Measurements from ENCODE around the gene MSH6.
A peak's percentile ranks its signal among the peaks of the same experiment; 100 is the strongest.

Gene MSH6, protein sequence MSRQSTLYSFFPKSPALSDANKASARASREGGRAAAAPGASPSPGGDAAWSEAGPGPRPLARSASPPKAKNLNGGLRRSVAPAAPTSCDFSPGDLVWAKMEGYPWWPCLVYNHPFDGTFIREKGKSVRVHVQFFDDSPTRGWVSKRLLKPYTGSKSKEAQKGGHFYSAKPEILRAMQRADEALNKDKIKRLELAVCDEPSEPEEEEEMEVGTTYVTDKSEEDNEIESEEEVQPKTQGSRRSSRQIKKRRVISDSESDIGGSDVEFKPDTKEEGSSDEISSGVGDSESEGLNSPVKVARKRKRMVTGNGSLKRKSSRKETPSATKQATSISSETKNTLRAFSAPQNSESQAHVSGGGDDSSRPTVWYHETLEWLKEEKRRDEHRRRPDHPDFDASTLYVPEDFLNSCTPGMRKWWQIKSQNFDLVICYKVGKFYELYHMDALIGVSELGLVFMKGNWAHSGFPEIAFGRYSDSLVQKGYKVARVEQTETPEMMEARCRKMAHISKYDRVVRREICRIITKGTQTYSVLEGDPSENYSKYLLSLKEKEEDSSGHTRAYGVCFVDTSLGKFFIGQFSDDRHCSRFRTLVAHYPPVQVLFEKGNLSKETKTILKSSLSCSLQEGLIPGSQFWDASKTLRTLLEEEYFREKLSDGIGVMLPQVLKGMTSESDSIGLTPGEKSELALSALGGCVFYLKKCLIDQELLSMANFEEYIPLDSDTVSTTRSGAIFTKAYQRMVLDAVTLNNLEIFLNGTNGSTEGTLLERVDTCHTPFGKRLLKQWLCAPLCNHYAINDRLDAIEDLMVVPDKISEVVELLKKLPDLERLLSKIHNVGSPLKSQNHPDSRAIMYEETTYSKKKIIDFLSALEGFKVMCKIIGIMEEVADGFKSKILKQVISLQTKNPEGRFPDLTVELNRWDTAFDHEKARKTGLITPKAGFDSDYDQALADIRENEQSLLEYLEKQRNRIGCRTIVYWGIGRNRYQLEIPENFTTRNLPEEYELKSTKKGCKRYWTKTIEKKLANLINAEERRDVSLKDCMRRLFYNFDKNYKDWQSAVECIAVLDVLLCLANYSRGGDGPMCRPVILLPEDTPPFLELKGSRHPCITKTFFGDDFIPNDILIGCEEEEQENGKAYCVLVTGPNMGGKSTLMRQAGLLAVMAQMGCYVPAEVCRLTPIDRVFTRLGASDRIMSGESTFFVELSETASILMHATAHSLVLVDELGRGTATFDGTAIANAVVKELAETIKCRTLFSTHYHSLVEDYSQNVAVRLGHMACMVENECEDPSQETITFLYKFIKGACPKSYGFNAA (N-terminal part only)

DNA sequence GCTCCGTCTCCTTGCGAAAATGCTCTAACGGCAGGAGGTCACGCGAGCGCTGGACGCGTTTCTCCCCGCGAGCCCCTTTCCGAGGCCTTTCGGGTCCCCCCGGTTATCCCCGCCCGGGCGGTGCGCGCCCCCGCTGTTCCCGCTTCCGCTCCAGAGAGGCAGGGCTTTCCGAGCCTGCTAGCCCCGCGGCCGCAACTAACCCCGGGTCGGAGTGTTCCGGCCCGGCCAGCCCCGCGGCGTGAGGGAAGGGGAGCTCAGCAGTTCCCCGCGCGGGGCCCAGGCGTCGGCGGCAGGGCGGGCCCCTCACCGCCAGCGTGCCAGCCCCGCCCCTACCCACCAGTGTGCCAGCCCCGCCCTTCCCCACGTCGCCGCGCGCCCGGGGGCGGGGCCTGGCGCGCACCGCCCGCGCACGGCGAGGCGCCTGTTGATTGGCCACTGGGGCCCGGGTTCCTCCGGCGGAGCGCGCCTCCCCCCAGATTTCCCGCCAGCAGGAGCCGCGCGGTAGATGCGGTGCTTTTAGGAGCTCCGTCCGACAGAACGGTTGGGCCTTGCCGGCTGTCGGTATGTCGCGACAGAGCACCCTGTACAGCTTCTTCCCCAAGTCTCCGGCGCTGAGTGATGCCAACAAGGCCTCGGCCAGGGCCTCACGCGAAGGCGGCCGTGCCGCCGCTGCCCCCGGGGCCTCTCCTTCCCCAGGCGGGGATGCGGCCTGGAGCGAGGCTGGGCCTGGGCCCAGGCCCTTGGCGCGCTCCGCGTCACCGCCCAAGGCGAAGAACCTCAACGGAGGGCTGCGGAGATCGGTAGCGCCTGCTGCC is at the start of gene MSH6:
Gene MSH6 (plus strand): TSS at position 475 of the 815 bp plus-strand sequence. CDS start 89 bp downstream, at position 564.
- TF ChIP-seq, protein P1, sequence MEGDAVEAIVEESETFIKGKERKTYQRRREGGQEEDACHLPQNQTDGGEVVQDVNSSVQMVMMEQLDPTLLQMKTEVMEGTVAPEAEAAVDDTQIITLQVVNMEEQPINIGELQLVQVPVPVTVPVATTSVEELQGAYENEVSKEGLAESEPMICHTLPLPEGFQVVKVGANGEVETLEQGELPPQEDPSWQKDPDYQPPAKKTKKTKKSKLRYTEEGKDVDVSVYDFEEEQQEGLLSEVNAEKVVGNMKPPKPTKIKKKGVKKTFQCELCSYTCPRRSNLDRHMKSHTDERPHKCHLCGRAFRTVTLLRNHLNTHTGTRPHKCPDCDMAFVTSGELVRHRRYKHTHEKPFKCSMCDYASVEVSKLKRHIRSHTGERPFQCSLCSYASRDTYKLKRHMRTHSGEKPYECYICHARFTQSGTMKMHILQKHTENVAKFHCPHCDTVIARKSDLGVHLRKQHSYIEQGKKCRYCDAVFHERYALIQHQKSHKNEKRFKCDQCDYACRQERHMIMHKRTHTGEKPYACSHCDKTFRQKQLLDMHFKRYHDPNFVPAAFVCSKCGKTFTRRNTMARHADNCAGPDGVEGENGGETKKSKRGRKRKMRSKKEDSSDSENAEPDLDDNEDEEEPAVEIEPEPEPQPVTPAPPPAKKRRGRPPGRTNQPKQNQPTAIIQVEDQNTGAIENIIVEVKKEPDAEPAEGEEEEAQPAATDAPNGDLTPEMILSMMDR (IDR thresholded peaks at IDR 0.05; ENCODE audit: control extremely low read depth, extremely low read depth, low read depth, missing control alignments): no peak
- peak; percentile 97 for DNase-seq (ENCODE audit: extremely low spot score)
- ChIA-PET CTCF (interaction anchor here (0.7 to 2.3 kb wide), 5 partner anchors 11 to 345 kb away, joined by 3 to 18 read pairs (median 3); no protein-coding TSS in a partner anchor), POLR2A (interaction anchor here (0.5 to 1.8 kb wide), 10 partner anchors 21 to 1854 kb away, joined by 3 to 10 read pairs (median 6); no protein-coding TSS in a partner anchor)

DNA sequence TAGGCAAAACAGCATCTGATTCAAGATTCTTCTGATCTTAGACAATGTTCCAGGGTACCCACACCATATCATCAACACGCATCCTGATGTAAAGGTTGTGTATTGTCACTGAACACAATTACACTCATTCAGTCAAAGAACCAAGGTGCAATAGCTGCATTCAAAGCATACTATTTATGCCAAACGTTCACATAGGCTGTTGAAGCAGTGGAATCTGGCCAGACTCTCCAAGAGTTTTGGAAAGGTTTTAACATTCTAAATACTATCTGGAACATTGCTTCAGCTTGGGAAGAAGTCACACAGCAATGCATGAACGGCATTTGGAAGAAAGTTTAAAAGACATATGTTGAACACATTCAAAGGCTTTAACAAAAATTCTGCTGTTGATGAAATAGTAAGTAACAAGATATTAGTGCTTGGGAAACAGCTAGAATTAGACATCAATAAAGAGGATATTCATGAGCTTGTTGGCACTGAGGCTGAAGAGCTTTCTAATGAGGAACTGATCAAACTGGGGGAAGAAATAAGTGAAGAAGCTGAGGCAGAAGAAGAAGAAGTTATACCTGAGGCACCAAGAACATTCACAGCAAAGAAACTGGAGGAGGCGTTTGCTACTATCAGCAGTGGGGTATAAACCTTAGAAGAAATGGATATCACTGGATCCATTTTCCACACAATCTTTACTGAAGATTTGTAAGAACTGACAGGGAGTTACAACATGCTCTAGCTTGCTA is 47.6 kb upstream of the MSH6 start:
- DNase-seq (ENCODE audit: extremely low spot score): no peak
- ChIA-PET POLR2A (no interaction called here), CTCF (interaction anchor here (0.9 to 2.4 kb wide), 8 partner anchors 9 to 43 kb away, joined by 3 to 14 read pairs (median 4); no protein-coding TSS in a partner anchor)
- TF ChIP-seq, protein P1 (IDR thresholded peaks at IDR 0.05; ENCODE audit: control extremely low read depth, extremely low read depth, low read depth, missing control alignments): no peak

DNA sequence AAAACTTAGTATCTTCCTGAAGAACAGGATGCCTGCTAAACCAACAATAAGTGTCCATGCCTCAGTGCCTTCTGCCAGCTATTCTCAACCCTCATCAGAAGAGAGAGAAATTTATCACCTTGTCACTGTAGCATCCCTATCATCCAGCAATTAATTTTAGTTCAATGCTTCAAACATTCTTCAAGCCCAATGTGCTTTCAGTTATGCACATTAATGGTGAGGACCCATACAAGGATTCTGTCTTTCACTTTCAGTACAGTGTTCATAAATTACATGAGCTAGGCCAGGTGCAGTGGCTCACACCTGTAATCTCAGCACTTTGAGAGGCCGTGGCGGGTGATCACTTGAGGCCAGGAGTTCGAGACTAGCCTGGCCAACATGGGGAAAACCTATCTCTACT is 47.0 kb upstream of the MSH6 start:
- ChIA-PET CTCF (interaction anchor here (0.9 to 2.4 kb wide), 5 partner anchors 8 to 43 kb away, joined by 3 to 14 read pairs (median 8); no protein-coding TSS in a partner anchor), POLR2A (no interaction called here)
- TF ChIP-seq, protein P1 (IDR thresholded peaks at IDR 0.05; ENCODE audit: control extremely low read depth, extremely low read depth, low read depth, missing control alignments): no peak
- DNase-seq (ENCODE audit: extremely low spot score): no peak

DNA sequence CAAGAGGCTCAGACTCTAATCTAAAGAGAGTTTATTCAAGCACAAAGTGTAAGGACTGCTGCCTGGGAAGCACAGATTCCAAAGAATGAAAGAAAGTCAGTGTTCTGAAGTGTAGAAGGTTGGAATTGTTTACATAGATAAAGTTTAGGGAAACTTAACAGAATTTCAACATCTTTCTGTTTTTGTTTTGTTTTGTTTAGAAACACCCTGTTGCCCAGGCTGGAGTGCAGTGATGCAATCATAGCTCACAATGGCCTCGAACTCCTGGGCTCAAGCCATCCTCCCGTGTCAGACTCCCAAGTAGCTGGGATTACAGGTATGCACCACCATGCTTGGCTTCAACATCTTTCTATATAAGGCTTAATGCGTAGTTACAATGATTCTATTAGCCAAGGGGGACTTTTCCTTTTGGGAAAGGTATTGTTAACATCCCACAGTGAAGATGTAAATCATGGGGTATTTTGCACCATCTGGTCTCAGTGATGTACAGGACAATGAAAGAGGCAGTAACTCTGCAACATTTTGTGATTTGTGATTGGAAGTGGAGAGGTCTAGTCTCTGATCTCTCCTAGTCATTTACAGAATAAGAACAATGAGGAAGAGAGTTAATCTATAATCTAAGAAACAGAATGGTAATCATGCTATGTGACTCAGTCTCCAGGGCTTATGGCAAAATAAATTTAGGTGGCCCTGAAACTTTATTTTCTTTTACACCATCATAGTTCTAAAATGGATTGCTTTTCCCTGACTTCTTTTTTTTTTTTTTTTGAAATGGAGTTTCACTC is 45.6 kb upstream of the MSH6 start:
- DNase-seq (ENCODE audit: extremely low spot score): no peak
- CTCF ChIA-PET: no interaction called here
- POLR2A ChIA-PET: no interaction called here
- TF ChIP-seq, protein P1 (IDR thresholded peaks at IDR 0.05; ENCODE audit: control extremely low read depth, extremely low read depth, low read depth, missing control alignments): no peak

DNA sequence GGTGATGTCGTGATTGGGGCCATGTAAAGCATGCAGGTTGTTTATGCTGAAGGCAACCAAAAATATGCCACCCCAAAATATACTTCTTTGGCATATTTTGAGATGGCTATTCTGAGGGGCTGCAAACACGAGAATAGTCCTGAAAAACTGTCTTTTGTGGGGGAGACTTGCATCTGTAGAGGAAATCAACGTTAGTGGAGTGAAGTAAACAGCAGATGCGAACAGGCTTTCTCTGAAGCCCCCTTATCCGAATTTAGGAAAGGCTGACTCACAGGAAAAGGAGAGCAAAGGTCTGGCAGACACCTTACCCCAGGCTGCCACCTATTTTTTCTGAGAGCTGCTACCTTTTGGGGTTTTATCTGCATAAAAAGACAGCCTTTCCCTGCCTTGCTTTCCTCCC is 44.6 kb upstream of the MSH6 start:
- ChIA-PET POLR2A (no interaction called here), CTCF (no interaction called here)
- DNase-seq (ENCODE audit: extremely low spot score): no peak
- TF ChIP-seq, protein P1 (IDR thresholded peaks at IDR 0.05; ENCODE audit: control extremely low read depth, extremely low read depth, low read depth, missing control alignments): no peak

Measured in GM10248 (cell line).